OCI-LY3 (cell line): ENCODE results near the gene SLC13A3.

Experiments
- H2AFZ ChIP-seq: fragments of 200-600, 300-600 bp; shearing (Covaris generic); 2 replicates; pipeline ENCODE4 v1.6.0; 2014; ENCODE audit warnings: antibody characterized with exemption, low read depth, low read length
- H3K27ac ChIP-seq: fragments of 200-600, 300-600 bp; sonication (generic); 2 replicates; pipeline ENCODE4 v1.5.1; 2014; ENCODE audit warnings: mild to moderate bottlenecking, low read length, moderate library complexity, mixed read lengths
- H3K27me3 ChIP-seq: fragments of 200-600, 300-600 bp; sonication (generic); 2 replicates; pipeline ENCODE4 v1.6.1; 2014; ENCODE audit warnings: low read depth, low read length, mixed read lengths
- H3K36me3 ChIP-seq: fragments of 200-600, 300-600 bp; sonication (generic); replicated peaks from 2 replicates; pipeline ENCODE3; 2014; ENCODE audit warnings: low read depth, low read length, mixed read lengths
- H3K4me1 ChIP-seq: fragments of 300-600, 200-600 bp; sonication (generic); 2 replicates; pipeline ENCODE4 v1.6.1; 2014; ENCODE audit warnings: low read length, mixed read lengths
- H3K4me2 ChIP-seq: fragments of 200-600, 300-600 bp; sonication (generic); 2 replicates; pipeline ENCODE4 v1.6.1; 2014; ENCODE audit warnings: low read length, mixed read lengths
- H3K4me3 ChIP-seq: fragments of 300-600, 200-600 bp; sonication (generic); 2 replicates; pipeline ENCODE4 v1.5.1; 2014; ENCODE audit warnings: antibody characterized with exemption, mild to moderate bottlenecking, low read length, moderate library complexity
- H3K79me2 ChIP-seq: fragments of 300-600, 200-600 bp; shearing (Covaris generic); 2 replicates; pipeline ENCODE4 v1.6.1; 2014; ENCODE audit warnings: mild to moderate bottlenecking, low read length, mixed read lengths
- H3K9ac ChIP-seq: fragments of 300-600, 200-600 bp; shearing (Covaris generic); 2 replicates; pipeline ENCODE4 v1.6.0; 2014; ENCODE audit warnings: mild to moderate bottlenecking, low read length, moderate library complexity
- H3K9me3 ChIP-seq: fragments of 200-600, 300-600 bp; shearing (Covaris generic); 2 replicates; pipeline ENCODE4 v1.6.1; 2014; ENCODE audit warnings: low read length, mixed read lengths; ENCODE audit not compliant: insufficient read depth
- H4K20me1 ChIP-seq: fragments of 200-600, 300-600 bp; sonication (generic); 2 replicates; pipeline ENCODE4 v1.6.1; 2016; ENCODE audit warnings: low read length, mixed read lengths; ENCODE audit not compliant: insufficient read depth
- EZH2phosphoT487 ChIP-seq: fragments of 200-600 bp; shearing (Covaris generic); IDR thresholded peaks from 2 replicates; pipeline ENCODE4 v1.6.1; 2018; ENCODE audit warnings: antibody characterized with exemption, mixed run types, low read depth
- TF ChIP-seq, protein P1 (sequence below): fragments of 200-600, 300-600 bp; sonication (generic); IDR thresholded peaks from 2 replicates; pipeline ENCODE4 v1.5.1; 2014; ENCODE audit warnings: antibody characterized with exemption, low read length, low read depth

Gene SLC13A3

GRCh38 chr20:46582648-46583047, 68.6 kb downstream of the SLC13A3 start:
- H3K36me3 ChIP-seq, result no peaks in the 10 kb centered on the region
- peaks cover 42% of the 10 kb centered on the region for H3K27me3 ChIP-seq
- no peak overlapping the region for H2AFZ ChIP-seq
- no peak for TF ChIP-seq EZH2phosphoT487
- TF ChIP-seq, protein P1, sequence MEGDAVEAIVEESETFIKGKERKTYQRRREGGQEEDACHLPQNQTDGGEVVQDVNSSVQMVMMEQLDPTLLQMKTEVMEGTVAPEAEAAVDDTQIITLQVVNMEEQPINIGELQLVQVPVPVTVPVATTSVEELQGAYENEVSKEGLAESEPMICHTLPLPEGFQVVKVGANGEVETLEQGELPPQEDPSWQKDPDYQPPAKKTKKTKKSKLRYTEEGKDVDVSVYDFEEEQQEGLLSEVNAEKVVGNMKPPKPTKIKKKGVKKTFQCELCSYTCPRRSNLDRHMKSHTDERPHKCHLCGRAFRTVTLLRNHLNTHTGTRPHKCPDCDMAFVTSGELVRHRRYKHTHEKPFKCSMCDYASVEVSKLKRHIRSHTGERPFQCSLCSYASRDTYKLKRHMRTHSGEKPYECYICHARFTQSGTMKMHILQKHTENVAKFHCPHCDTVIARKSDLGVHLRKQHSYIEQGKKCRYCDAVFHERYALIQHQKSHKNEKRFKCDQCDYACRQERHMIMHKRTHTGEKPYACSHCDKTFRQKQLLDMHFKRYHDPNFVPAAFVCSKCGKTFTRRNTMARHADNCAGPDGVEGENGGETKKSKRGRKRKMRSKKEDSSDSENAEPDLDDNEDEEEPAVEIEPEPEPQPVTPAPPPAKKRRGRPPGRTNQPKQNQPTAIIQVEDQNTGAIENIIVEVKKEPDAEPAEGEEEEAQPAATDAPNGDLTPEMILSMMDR, result no peak
- no peak overlapping the region for H3K9ac ChIP-seq
- no peak overlapping the region for H3K27ac ChIP-seq
- no peak overlapping the region for H3K4me3 ChIP-seq
- no peak overlapping the region for H3K4me2 ChIP-seq
- no peaks in the 10 kb centered on the region for H3K4me1 ChIP-seq
- H4K20me1 ChIP-seq, result no peaks in the 10 kb centered on the region
- H3K9me3 ChIP-seq, result no peaks in the 10 kb centered on the region
- no peaks in the 10 kb centered on the region for H3K79me2 ChIP-seq

GRCh38 chr20:46581391-46581790, 69.9 kb downstream of the SLC13A3 start:
- H2AFZ ChIP-seq, result no peak overlapping the region
- TF ChIP-seq, protein P1, result no peak
- no peak for TF ChIP-seq EZH2phosphoT487

GRCh38 chr20:46580613-46581205, 70.5 kb downstream of the SLC13A3 start:
- no peaks in the 10 kb centered on the region for H3K79me2 ChIP-seq
- H3K36me3 ChIP-seq, result no peaks in the 10 kb centered on the region
- H4K20me1 ChIP-seq, result no peaks in the 10 kb centered on the region
- no peak overlapping the region for H3K4me2 ChIP-seq
- peaks cover 50% of the 10 kb centered on the region for H3K27me3 ChIP-seq
- H3K9me3 ChIP-seq, result no peaks in the 10 kb centered on the region
- H2AFZ ChIP-seq, result no peak overlapping the region
- no peaks in the 10 kb centered on the region for H3K4me1 ChIP-seq
- no peak for TF ChIP-seq EZH2phosphoT487
- TF ChIP-seq, protein P1, result no peak
- no peak overlapping the region for H3K27ac ChIP-seq
- no peak overlapping the region for H3K4me3 ChIP-seq
- H3K9ac ChIP-seq, result no peak overlapping the region

More at GRCh38 chr20:46581391-46581790, 69.9 kb downstream of the SLC13A3 start:
- Histone ChIP-seq H3K4me2 (no peak overlapping the region), H3K27me3 (peaks cover 44% of the 10 kb centered on the region), H3K27ac (no peak overlapping the region), H3K79me2 (no peaks in the 10 kb centered on the region), H3K9me3 (no peaks in the 10 kb centered on the region), H3K4me3 (no peak overlapping the region), H3K9ac (no peak overlapping the region), H3K36me3 (no peaks in the 10 kb centered on the region), H4K20me1 (no peaks in the 10 kb centered on the region), H3K4me1 (no peaks in the 10 kb centered on the region)

DNA sequence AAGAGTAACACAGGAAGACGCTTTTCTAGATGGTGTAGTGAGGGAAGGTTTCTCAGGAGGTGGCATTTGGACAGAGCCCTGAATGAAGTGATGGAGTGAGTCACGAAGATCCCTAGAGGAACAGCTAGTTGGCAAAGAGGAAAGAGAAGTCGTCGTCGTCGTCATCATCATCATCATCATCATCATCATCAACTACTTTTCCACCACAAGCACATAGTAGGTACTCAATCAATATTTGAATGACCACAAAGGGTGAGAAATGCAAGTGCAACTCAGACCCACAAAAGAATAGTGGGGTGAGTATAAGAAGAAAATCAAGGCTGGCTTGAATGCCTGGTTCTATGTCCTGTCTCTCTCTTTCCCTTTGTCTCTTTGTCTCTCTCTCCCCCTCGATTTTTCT, 72.5 kb downstream of the SLC13A3 start:
- no peaks in the 10 kb centered on the region for H3K79me2 ChIP-seq
- no peaks in the 10 kb centered on the region for H3K9me3 ChIP-seq
- no peaks in the 10 kb centered on the region for H3K4me1 ChIP-seq
- no peak overlapping the region for H3K4me3 ChIP-seq
- H2AFZ ChIP-seq, result no peak overlapping the region
- no peak overlapping the region for H3K27ac ChIP-seq
- no peak overlapping the region for H3K9ac ChIP-seq
- H4K20me1 ChIP-seq, result no peaks in the 10 kb centered on the region
- H3K4me2 ChIP-seq, result no peak overlapping the region
- H3K27me3 ChIP-seq, result peaks cover 52% of the 10 kb centered on the region
- TF ChIP-seq, protein P1, result no peak
- no peak for TF ChIP-seq EZH2phosphoT487
- H3K36me3 ChIP-seq, result no peaks in the 10 kb centered on the region
